ENCODE data around the gene CTSH.

CTSH gene

DNA sequence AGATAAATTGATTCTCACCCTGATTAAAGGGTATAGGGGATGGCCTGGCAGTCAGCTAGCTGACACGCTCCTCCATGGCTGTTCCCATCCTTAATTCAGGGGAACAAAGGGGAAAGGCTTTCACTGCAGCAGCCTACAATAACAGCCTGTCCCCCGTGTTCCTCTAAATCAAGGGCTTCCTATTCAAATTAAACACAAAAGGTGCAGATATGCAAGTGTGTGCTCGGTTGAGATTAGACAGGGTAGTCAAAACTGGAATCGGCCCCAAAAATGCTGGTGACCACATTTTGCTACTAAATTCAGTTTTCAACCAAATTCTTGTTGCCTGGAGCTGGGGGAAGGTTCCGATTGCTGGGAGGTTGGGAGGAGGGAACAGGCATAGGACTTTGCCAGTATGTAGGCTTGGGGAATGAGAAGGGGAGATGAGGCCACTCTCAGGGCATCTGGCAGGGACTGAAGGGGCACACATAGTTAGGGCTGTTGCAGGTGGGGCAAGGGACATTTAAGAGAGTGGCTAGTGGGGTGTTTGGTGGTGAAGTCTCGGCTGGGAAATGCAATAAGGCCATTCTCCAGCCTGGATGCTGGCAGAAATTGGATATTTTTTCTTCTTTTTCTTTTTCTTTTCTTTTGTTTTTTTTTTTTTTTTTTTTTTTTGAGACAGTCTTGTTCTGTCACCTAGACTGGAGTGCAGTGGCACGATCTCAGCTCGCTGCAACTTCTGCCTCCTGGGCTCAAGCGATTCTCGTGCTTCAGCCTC is 32.9 kb upstream of the CTSH start:
- DNase-seq, result no peak

DNA sequence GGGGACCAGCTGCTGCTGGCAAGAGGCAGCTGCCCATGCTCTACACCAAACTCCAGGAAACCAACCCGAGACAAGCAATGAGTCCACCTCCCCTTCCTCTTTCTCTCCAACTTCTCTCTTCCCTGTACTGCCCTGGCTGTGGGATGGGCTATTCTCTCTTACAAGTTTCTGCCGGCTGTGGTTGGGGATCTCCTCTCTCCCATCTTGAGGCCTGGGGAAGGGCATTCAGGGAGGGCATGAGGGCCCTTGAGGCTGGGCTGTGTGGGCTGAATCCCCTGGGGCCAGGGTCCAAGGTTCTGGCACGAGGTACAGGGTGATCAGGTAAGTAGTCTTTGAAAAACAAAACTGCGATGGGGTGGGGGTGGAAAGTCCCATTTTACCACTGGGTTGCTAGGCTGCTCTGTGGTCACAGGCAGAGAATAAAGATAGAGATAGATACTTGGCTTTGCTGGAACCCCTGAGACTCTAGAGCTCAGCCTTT is 32.3 kb upstream of the CTSH start:
- no peak for DNase-seq

DNA sequence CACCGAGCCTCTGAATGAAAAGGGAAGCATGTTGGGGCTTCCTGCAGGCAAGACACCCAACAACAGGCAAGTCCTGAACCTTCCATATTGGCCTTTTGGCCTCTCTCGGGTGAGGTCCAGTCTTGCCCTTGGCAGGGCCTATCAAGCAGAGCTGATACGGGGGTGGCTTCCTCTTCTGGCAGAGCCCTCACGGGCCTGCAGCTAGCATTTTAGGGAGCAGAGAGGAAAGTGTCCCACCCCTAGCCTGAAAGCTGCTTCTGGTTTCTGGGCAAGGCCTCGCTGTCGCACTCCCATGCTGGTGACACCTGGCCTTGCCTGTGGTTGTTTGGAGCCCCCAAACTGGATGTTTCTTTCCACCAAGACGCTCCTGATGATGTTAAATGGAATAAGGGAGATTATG is 31.8 kb upstream of the CTSH start:
- DNase-seq, result no peak

DNA sequence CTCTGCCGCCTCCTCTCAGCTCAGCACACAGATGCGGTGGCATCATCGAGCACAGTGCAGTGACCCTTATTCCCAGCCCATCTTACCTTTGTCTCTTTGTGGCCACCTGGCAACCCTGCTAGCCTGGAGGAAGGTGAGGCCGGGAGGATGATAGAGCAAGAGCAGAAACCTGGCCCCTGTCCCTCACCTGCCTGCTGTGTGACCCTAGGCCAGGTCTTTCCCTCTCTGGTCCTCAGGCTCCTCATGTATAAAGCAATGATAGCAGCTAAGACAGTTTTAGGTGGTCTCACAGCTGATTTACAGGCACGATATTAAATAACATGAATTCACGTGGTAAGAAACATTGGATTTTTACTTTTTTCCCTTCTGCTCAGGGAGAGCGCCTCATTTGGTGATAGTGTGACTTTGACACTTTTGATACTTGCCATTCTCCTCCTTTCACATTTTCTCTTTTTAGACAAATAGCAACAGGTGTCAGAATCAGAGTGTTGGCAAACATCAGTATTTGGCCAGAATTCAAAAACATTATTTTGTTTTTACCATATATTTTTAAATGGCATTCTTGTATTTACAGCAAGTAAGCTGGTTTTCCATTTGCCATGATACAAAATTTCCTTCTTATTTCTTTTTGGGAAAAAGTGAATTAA is 29.5 kb upstream of the CTSH start:
- DNase-seq, result no peak

DNA sequence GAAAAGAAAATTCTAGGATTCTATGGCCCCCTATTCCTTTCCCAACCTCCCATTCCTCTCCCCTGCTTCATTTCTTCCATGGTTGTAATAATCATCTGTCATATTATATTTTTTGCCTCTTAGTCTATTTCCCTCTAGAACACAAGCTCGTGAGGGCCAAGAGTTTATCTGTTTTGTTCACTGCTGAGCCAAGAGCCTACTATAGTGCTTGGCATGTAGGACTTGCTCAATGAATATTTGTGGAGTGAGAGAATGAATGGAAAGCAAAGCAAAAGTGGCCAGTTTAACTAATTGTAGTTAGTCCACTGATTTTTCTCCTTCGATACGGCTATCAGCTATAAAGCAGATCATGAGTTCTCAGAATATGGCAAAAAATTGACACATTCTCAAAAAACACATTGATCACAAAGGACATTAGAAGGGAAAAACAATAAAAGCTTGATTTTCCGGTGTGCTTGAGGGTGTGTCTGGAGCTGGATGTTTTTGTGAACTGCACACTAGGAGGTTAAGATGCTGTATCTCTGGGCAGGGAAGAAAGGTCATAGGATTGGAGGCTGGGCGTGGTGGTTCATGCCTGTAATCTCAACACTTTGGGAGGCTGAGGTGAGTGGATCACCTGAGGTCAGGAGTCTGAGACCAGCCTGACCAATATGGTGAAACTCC is 25.0 kb upstream of the CTSH start:
- no peak for DNase-seq

DNA sequence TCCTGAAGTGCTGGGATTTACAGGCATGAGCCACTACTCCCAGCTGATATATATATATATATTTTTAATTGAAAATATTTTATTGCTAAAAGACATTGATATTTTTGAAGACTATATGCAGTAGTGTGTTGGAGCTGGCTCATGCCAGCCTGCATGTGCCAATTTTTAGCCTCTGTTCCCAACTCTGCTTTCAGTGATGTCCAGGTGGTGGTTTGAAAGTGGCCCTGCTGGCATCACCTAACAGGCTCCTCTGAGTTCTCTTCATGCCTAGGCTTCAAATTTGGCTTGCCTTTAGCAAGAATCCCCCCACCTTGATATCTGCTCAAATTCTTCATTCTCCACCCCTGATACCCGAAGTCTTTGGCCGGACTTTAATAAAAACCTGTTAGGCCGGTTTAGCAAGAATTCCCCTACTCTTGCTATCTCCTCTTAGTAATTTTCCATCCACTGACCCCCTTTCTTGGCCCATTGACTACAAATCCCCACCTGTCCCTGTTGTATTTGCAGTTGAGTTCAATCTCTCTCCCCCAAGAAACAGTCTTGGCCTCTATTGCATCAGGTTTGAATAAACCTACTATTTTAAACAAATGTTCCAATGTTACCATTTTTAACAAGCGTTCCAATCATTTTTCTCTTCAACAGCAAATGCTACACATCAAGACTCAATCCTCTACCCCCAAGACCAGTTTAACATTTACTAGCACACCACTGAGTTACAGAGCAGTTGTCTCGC is 23.9 kb upstream of the CTSH start:
- no peak for DNase-seq

DNA sequence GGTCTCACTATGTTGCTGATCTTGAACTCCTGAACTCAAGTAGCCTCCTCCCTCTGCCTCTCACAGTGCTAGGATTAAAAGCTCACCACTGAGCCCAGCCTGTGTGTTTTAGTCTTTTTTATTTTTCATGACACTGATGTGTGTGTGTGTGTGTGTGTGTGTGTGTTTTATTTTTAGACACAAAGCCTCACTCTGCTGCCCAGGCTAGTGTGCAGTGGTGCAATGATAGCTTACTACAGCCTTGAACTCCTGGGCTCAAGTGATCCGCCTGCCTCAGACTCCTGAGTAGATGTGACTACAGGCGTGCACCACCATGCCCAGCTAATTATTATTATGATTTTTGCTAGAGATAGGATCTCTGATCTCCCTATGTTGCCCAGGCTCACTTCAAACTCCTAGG is 23.3 kb upstream of the CTSH start:
- DNase-seq, result no peak

DNA sequence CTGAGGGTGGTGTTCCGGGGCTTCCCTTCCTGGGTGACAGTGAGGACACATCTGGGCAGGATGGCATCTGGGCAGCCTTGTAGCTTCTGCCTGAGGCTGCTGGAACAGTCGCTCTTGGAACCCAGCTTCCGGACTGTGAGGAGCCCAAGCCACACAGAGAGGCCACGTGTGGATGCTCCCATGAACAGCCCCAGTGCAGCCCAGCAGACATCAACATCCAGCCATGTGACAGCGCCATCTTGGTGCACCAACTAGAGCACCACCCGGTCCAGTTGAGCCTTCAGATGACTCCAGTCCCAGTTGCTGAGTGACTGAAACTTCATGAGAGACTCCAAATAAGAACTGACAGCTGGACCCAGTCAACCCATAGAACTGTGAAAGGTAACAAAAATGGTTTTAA is 15.5 kb upstream of the CTSH start:
- DNase-seq, result no peak

DNA sequence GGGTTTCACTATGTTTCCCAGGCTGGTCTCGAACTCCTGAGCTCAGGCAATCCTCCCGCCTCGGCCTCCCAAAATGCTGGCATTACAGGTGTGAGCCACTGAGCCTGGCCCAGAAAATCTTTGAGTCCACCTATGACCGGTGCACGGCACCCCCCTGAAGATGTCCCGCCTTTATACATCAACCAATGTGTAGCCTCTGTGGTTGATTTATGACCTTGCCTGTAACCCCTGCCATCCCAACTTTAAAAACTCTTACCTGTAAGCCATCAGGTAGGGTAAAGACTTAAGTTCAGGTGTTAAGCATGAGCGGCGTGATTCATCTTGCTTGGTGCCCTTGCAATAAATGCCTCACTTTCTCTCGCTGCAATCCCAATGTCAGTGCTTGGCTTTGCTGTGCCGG is 14.5 kb upstream of the CTSH start:
- DNase-seq, result no peak

DNA sequence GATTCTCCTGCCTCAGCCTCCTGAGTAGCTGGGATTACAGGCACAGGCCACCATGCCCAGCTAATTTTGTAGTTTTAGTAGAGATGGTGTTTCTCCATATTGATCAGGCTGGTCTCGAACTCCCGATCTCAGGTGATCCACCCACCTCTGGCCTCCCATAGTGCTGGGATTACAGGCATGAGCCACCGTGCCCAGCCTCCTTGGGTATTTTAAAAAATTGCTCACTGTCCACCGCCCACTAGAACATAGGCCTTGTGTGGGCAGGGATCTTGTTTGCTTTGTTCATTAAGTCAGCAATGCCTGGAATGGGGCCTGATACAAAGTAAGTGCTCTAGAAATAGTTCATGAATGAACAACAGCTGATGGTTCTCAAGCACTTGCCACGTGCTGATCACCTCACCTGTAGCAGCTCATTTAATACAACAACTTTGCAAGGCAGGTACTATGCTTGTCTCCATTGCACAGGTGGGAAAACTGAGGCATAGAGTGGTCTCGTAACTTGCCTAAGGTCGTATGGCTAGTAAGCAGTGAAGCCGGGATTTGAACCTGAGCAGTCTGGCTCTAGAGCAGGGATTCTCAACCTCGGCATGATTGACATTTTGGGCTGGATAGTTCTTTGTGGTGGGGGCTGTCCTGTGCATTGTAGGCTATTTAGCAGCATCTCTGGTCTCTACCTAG is 12.7 kb upstream of the CTSH start:
- DNase-seq, result no peak

DNA sequence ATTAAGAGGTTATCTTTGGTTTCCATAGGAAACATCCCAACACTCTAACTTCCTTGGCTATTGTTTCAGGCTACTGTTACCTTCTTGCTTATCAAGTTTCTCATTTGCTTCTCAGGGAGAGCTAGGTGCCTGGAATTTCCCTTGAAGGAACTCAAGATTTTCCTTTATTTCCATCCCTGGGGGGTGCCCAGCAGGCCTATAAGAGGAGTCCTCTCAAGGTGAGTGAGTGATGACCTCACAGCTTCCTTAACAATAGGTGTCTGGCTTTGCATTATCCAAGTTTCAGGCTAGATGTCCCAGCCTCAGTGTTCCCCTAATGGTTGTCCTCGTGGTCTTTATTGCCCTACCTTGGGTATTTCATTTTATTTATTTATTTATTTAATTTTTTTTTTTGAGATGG is 12.1 kb upstream of the CTSH start:
- no peak for DNase-seq

DNA sequence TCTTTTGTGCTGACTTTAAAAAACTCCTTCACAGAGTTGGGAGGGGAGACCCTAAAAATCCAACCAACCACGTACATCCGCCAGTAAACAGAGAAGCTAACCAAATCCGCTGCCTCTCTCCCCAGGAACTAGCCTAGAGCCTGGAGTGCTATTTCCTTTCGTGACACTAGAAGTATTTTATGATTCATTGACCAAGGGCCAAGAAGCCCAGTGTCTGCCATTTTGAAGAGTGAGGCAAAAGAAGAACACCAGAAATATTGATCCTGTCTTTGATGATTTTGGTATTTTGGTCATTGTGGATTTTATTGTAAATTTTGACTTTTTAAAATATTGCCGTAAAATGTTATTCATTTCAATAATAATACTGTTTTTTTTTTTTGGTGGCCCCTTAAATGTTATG is 10.5 kb upstream of the CTSH start:
- no peak for DNase-seq

DNA sequence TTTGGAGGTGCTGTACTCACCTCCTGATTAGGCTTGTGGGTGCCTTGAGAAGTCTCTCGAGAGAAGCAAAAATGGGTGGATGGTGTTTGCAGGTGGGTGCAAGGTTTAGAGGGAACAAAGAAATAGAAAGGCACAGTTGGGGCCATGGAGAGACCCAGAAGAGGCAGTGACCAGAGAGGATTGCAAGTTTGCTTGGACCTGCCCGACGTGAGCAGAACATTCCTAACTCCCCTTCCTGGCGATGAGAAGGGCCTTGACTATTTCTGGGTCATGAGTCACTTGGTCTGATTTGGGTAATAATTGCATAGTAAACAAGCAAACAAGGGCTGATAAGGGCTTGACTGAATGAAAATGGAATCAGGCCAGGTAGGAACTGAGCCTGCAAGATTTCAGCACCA is 7.0 kb upstream of the CTSH start:
- no peak for DNase-seq

DNA sequence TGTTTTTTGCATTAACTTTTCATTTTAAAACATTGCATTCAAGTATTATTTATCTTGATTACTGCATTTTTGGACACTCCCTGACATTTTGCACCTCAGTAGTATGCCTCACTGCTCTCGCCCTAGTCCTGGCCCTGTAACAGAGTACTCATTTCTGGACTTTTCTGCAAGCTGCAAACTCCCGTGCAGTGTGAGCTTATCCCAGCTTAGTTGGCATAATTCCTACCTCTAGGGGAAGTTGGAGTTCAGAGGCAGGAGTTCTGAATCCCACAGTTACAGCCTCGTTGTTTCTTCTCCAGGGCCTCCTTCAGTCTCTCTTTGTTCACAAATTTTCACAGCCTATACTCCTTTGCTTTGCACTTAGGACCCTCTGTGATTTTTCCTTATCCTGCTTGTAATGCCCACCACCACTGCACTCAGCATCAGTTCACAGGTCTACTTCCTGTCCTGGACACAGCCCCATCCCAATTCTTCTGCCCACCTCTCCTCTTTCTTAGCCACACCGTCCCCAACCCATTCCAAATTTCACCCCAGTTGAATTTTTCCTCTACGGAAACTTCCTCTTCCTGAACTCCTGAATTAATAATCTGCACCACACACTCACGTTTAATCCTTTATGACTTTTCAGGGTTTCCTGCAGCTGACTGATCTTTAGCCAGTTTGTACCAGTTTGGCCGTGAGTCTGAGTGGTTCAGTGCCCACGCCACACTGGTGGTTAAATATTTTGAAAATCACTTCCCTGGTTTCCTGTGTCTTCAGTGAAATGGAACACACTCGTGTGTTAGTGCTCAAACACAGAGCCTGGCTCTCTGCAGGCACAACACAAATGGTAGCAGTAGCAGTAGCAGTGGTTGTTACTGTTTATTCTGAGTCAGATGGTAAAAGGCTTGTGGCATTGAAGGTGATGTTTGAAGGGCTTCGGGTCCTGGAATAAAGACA is 6.3 kb upstream of the CTSH start:
- DNase-seq, result peak; percentile 17

DNA sequence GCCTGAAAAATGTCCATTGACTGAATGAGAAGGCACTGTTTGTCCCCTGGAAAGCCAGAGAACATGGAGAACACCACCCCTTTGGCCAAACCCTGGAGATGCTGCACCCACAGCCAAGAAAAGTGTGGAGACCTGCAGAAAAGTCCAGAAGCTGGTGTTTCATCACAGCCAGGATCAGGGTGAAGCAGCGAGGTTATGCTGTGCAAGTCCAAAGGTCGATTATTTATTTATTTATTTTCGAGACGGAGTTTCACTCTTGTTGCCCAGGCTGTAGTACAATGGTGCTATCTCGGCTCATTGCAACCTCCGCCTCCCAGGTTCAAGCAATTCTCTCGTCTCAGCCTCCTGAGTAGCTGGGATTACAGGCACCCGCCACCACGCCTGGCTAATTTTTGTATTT is 5.5 kb upstream of the CTSH start:
- no peak for DNase-seq

DNA sequence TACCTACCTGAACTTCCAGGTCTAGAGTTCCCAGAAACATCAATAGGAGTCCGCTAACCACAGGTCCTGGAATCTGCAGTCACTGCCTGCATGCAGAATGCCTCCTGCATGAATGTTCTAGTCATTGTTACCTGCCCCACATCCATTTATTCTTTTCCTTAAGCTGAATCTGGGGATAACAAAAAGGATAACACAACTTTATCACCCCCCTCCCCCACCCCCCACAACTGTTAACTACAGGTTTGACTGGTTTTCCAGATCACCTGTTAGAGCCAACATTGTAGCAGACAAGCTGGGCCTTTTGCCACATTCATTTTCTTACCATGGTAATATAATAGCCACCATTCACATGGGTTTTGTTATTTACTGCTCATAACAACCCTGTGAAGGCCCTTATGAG is 4.6 kb upstream of the CTSH start:
- DNase-seq, result no peak

DNA sequence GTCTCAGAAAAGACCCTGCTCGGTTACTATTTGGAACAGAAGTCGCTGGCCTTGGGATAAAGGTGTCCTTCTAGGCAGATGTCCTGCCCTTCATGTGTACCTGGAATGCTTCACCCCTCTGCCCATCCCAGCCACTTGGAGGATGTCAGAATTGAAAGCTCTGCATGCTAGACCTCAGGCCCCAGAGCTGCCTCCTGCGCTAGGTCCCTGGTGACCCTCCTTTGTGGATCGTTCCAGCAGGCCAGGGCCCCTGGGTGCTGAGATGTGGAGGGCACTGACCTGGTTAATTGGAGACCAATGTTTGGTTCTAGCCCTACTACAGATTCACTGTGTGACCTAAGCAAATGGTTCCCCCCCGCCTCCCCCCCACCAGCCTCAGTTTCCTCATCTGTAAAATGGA is 2.7 kb upstream of the CTSH start:
- no peak for DNase-seq

DNA sequence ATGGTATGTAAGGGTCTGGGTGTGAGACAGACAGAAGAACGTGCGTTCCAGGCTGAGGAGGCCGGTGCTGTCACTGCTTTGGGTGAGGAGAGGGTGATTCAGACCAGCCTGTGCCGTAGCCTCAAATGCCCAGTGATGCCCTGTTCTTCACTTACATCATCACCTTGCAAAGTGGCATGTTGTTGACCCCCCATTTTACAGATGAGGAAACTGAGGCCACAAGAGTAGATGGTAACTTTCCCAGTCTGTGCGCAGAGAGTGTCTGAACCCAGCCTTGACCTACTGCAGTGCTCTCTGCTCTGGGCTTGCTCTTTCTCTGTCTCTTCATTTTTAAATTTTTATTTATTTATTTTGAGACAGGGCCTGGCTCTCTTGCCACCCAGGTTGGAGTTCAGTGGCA is 1.6 kb upstream of the CTSH start:
- DNase-seq, result no peak

DNA sequence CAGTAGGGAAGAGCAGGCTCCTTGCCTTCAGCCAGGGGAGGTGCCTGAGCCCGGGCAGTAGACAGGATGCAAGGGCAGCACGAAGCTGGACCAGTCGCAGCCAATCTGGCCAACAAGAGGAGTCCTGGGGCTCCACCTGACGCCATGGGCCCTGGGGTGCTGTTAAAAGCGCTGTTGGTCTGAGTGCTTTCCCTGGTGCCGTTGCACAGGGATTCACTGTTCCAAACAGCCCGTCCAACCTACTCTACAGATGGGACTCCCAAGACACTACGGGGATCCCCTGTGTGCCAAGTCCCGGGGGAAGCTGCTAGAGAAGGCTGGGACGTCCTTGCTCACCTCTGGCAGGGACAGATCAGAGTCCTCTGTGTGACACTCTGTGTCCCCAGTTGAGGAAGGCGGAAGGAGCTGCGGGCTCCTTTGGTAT is 632 bp downstream of the CTSH start:
- no peak for DNase-seq

DNA sequence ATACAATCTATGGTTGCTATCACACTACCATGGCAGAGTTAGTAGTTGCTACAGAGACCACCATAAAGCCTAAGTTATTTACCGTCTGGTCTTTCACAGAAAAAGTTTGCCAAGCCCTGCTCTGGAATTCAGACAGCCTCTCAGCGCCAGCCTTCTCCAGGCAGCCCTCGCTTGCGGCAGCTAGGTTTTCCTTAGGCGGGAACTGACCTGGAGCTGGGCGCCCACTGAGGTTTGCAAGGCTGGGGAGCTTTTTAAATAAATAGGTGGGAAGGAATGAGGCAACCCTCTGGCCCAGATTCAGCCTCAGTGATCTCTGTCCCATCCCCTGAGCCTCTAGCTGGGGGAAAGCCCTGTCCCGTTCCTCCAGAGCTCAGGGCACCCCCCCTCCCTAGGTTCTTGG is 1.2 kb downstream of the CTSH start:
- no peak for DNase-seq

DNA sequence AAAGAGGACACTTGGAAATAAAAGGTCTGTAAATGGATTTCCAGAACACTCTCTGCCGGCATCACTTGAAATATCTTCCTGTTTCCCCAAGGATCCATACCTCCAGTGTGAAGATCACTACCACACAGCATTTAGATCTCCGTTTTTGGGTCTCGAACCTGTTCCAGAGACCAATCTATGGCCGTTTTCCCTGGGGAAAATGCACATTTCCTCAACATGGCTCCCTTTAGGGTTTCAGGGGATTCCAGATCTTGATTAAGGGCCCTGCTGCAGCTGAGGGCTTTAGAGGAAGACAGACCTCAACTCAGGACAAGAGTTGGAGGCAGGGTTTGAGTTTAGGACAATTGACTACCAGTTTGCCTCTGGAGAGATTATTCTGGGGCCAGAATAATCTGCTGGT is 2.1 kb downstream of the CTSH start:
- DNase-seq, result no peak

Measured in fibroblast of upper back skin (primary cell).